LNCAP (cell line): ENCODE measurements around the gene PRMT5.

Experiments
- TF ChIP-seq, protein P1 (sequence below): fragments of 450-650 bp; IDR thresholded peaks from 2 replicates; pipeline ENCODE4 v1.5.1; 2017; ENCODE audit warnings: mild to moderate bottlenecking

PRMT5 gene

GRCh38 chr14:22875003-22875747 is 54.0 kb downstream of the PRMT5 start:
- TF ChIP-seq, protein P1, sequence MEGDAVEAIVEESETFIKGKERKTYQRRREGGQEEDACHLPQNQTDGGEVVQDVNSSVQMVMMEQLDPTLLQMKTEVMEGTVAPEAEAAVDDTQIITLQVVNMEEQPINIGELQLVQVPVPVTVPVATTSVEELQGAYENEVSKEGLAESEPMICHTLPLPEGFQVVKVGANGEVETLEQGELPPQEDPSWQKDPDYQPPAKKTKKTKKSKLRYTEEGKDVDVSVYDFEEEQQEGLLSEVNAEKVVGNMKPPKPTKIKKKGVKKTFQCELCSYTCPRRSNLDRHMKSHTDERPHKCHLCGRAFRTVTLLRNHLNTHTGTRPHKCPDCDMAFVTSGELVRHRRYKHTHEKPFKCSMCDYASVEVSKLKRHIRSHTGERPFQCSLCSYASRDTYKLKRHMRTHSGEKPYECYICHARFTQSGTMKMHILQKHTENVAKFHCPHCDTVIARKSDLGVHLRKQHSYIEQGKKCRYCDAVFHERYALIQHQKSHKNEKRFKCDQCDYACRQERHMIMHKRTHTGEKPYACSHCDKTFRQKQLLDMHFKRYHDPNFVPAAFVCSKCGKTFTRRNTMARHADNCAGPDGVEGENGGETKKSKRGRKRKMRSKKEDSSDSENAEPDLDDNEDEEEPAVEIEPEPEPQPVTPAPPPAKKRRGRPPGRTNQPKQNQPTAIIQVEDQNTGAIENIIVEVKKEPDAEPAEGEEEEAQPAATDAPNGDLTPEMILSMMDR = no peak

GRCh38 chr14:22872833-22873520 is 56.2 kb downstream of the PRMT5 start:
- TF ChIP-seq, protein P1 = peak; percentile 32; the same call in 1 of the 2 replicates

GRCh38 chr14:22872033-22872832 is 56.9 kb downstream of the PRMT5 start:
- TF ChIP-seq, protein P1 = peak; percentile 96

DNA sequence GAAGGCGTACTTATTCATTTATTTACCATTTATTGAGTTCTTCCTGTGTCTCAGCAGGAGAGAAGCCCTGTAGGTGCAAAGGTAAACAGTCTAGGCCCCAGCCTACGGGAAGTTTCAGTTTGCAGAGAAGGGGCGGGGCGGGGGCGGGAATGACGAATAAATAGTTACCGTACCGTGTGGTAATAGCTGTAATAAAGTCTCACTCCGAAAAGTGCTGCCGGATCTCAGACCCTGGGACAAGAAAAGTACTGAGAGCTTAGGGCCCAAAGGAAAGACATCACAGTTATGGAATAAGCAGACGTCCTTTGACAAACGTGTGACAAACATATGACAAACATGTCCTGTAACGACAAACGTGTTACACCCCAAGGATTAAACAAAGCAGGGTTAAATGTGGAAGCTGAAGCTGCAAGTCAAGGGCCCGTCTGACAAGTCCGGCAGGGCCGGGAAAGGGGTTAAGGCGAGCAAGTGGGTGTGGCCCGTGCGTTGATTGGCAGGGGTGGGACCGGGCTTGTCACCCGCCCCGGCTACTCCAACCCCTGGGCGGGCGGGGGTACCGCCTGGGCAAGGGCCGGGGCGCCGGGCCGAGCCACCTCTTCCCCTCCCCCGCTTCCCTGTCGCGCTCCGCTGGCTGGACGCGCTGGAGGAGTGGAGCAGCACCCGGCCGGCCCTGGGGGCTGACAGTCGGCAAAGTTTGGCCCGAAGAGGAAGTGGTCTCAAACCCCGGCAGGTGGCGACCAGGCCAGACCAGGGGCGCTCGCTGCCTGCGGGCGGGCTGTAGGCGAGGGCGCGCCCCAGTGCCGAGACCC is 57.7 kb downstream of the PRMT5 start, which contains the start of gene LRP10:
TSS of gene LRP10 (plus strand) at position 517 of the 809 bp plus-strand sequence. CDS start 564 bp downstream, outside the sequence.
- TF ChIP-seq, protein P1 = no peak

GRCh38 chr14:22870811-22871223 is 58.4 kb downstream of the PRMT5 start:
- TF ChIP-seq, protein P1 = no peak
